RWPE1 (cell line): ENCODE data around the gene GOLGA5.

Source experiments
- CTCF ChIA-PET: fragments of 350-600 bp; sonication (Branson Sonifier 250); formaldehyde crosslinking; extraction: SDS; loops from one replicate; lab custom pipeline; 2021; lab: Yijun Ruan, JAX
- POLR2A ChIA-PET: fragments of 400-600 bp; formaldehyde crosslinking; extraction: SDS; loops from one replicate; lab custom pipeline; 2020; ENCODE audit warnings: antibody characterized with exemption; ENCODE audit not compliant: low non-redundant PET; lab: Yijun Ruan, JAX
- DNase-seq: peaks from one replicate; pipeline ENCODE4 v3.0.0; 2012; ENCODE audit warnings: low spot score
- H3K27ac ChIP-seq: fragments of 450-650 bp; 2 replicates; pipeline ENCODE4 v1.5.1; 2017
- TF ChIP-seq, protein P1 (sequence below): fragments of 450-650 bp; conservative IDR thresholded peaks from 2 replicates; pipeline ENCODE4 v1.5.1; 2017; ENCODE audit warnings: low read depth, mild to moderate bottlenecking

Gene GOLGA5

DNA sequence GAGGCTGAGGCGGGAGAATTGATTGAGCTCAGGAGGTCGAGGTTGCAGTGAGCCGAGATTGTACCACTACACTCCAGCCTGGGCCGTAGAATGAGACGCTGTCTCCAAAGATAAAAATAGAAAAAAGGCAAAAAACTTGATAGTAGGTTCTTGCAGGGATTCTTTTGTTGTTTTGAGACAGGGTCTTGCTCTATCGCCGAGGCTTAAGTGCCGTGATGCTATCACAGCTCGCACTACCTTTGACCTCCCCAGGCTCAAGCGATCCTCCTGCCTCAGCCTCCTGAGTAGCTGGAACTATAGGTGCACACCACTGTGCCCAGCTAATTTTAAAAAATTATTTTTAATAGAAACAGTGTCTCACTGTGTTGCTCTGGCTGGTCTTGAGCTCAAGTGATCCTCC lies 4.7 kb downstream of the GOLGA5 start:
- ChIA-PET CTCF (interaction anchor here (0.6 kb wide), 1 partner anchor 1442 kb away, joined by 4 read pairs; no protein-coding TSS in a partner anchor), POLR2A (no interaction called here)
- TF ChIP-seq, protein P1, sequence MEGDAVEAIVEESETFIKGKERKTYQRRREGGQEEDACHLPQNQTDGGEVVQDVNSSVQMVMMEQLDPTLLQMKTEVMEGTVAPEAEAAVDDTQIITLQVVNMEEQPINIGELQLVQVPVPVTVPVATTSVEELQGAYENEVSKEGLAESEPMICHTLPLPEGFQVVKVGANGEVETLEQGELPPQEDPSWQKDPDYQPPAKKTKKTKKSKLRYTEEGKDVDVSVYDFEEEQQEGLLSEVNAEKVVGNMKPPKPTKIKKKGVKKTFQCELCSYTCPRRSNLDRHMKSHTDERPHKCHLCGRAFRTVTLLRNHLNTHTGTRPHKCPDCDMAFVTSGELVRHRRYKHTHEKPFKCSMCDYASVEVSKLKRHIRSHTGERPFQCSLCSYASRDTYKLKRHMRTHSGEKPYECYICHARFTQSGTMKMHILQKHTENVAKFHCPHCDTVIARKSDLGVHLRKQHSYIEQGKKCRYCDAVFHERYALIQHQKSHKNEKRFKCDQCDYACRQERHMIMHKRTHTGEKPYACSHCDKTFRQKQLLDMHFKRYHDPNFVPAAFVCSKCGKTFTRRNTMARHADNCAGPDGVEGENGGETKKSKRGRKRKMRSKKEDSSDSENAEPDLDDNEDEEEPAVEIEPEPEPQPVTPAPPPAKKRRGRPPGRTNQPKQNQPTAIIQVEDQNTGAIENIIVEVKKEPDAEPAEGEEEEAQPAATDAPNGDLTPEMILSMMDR = no peak
- no peak for DNase-seq
- no peak overlapping the region for H3K27ac ChIP-seq

DNA sequence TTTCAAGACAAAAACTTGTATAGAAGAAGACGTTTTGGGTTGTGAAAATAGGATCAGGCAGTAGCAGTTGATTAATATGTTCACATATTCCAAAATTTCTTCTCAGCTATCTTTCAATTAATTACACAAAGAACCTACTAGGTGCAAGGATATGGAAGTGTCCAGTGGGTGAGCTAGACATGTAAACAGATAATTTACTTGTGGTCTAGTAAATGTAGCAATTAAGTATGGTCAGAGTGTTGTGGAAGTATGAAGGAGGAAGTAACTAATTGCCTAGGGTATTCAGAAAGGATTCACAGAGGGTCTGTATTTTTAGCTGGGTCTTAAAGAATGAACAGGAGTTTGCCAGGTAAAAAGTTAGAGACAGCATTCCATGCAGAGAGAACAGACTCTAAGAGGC lies 5.9 kb downstream of the GOLGA5 start:
- DNase-seq = no peak
- CTCF ChIA-PET = no interaction called here
- TF ChIP-seq, protein P1 = no peak
- H3K27ac ChIP-seq = no peak overlapping the region
- POLR2A ChIA-PET = no interaction called here

DNA sequence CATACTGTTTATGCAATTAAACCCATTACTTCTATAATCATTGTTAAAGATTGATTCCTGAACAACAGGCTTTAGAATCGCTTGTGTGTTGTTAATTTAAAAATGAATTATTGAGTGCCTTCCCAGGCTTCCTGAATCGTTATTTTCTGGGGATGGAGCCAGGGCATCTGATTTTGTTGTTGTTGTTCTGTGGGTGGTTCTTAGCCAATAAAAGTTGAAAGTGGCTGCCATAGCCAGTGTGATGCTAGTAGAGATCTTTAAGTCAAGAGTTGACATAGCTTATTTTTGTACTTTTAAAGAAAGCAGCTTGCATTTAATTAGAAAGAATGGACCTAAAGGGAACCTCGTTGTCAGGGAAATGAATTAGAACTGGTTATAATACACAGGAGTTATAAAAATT lies 6.4 kb downstream of the GOLGA5 start:
- no peak overlapping the region for H3K27ac ChIP-seq
- ChIA-PET CTCF (no interaction called here), POLR2A (no interaction called here)
- TF ChIP-seq, protein P1 = no peak
- DNase-seq = no peak

DNA sequence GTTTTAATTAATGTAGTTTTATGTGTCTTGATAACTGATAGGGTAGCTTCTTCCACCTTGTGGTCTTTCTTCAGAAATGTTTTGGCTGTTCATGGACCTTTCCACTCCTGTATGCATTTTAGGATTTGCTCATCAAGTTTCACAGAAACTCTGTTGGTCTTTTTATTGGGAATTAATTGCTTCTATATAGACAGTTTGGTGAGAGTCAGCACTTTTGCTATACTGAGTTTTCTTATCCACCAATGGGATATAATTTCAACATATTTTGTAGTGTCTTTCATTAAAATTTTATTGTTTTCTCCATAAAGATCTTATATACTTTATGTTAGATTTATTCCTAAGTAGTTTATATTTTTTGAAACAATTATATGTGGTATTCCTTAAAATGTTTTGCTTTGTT lies 7.8 kb downstream of the GOLGA5 start:
- DNase-seq = no peak
- TF ChIP-seq, protein P1 = no peak
- H3K27ac ChIP-seq = no peak overlapping the region
- ChIA-PET POLR2A (no interaction called here), CTCF (no interaction called here)

DNA sequence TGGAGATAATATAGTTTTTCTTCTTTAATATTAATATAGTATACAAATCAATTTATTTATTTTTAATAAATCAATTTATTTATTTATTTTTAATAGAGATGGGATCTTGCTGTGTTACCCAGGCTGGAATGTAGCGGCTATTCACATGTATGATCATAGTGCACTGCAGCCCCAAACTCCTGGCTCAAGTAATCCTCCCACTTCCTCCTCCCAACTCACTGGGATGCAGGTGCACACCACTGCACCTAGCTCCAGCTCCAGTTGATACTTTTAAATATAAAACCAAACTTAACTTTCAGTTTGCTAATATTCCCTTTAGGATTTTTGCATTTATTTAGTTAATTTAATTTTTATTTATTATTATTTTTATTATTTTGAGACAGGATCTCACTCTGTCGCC lies 8.6 kb downstream of the GOLGA5 start:
- no peak for DNase-seq
- TF ChIP-seq, protein P1 = no peak
- ChIA-PET CTCF (no interaction called here), POLR2A (no interaction called here)
- no peak overlapping the region for H3K27ac ChIP-seq

DNA sequence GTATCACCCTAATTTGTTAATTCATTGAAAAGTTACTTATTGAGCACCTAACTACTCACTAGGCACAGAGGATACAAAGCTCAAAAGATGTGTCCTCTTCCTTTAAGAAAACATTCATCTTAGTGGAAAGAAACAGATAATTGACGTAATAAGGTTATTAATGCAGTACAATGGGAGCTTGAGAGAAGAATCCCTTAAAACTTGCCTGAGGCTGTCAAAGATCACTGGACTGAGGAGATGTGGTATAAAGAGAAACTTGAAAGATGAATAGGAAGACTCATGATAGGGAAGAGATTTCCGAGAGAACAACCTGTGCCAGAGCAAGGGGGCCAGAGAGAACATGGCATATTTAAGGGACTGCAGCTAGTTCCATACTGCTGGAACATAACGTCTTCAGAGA lies 19.1 kb downstream of the GOLGA5 start:
- H3K27ac ChIP-seq = no peak overlapping the region
- DNase-seq = no peak
- TF ChIP-seq, protein P1 = no peak
- ChIA-PET CTCF (no interaction called here), POLR2A (no interaction called here)
